Stimulated activated CD8-positive, alpha-beta memory T cell treated with anti-CD3 and anti-CD28 coated beads, Interleukin-7, amount 100 ng/mL, for 4 hours (primary cell): ENCODE measurements around the gene RCL1.
"Not testable (repeated sequence)": the region's sequence is repeated elsewhere in the genome, so short reads cannot be mapped to it uniquely, and the experiment has no call there.

ENCODE experiments used
- DNase-seq, 2 donors: peaks; one replicate each; pipeline ENCODE4 v3.0.0-alpha.2; 2020; ENCODE audit warnings: low read depth in 2 of 2

The RCL1 gene

GRCh38 chr9:4792572-4793458, at the start of gene RCL1:
RCL1 (plus strand) TSS chr9:4792944; CDS start chr9:4793092, 148 bp downstream.
- peak; percentile 86 to 96 for DNase-seq

GRCh38 chr9:4743131-4743875, 49.4 kb upstream of the RCL1 start:
- DNase-seq: no peak

GRCh38 chr9:4746278-4747030, 46.3 kb upstream of the RCL1 start:
- no peak for DNase-seq

- DNase-seq: no peak
These were observed 44.1 kb upstream of the RCL1 start for GRCh38 chr9:4748612-4749011.

- no peak for DNase-seq
These were observed 42.6 kb upstream of the RCL1 start for GRCh38 chr9:4750023-4750673.

GRCh38 chr9:4754530-4754929, 38.2 kb upstream of the RCL1 start:
- DNase-seq: not testable (repeated sequence)

- no peak for DNase-seq
These were observed 37.6 kb upstream of the RCL1 start for GRCh38 chr9:4755026-4755609.

- no peak for DNase-seq
These were observed 36.3 kb upstream of the RCL1 start for GRCh38 chr9:4756420-4756819.

GRCh38 chr9:4760122-4760521, 32.6 kb upstream of the RCL1 start:
- DNase-seq: no peak

- peak; percentile 60 to 76 for DNase-seq
These were observed 30.4 kb upstream of the RCL1 start for GRCh38 chr9:4762108-4762885.

GRCh38 chr9:4762886-4763541, 29.7 kb upstream of the RCL1 start:
- no peak for DNase-seq

- DNase-seq: no peak
These were observed 28.7 kb upstream of the RCL1 start for GRCh38 chr9:4764033-4764432.

- DNase-seq: no peak
These were observed 24.1 kb upstream of the RCL1 start for GRCh38 chr9:4768681-4769080.

GRCh38 chr9:4769321-4770080, 23.2 kb upstream of the RCL1 start:
- no peak for DNase-seq

GRCh38 chr9:4771788-4772187, 21.0 kb upstream of the RCL1 start:
- DNase-seq: no peak

- DNase-seq: no peak
These were observed 18.5 kb upstream of the RCL1 start for GRCh38 chr9:4774209-4774608.

- DNase-seq: not testable (repeated sequence)
These were observed 17.8 kb upstream of the RCL1 start for GRCh38 chr9:4774958-4775357.

GRCh38 chr9:4780651-4781050, 12.1 kb upstream of the RCL1 start:
- no peak for DNase-seq

- DNase-seq: no peak
These were observed 11.3 kb upstream of the RCL1 start for GRCh38 chr9:4781408-4781807.
